SK-N-SH (cell line): ENCODE data around the gene ATP6V0A1. TPM values are rescaled to one million over a fixed set of nuclear protein-coding genes. Genes with fewer than 3 reads are reported as not detected.
A peak's percentile ranks its signal among the peaks of the same experiment; 100 is the strongest.
"Not testable (repeated sequence)": the region's sequence is repeated elsewhere in the genome, so short reads cannot be mapped to it uniquely, and the experiment has no call there.

Source experiments
- CTCF ChIA-PET: fragments of 300-600, 350-600 bp; formaldehyde crosslinking; extraction: SDS; loops from one replicate; lab custom pipeline; 2021; lab: Yijun Ruan, JAX
- POLR2A ChIA-PET: fragments of 350-600 bp; sonication (Branson Sonifier 250); formaldehyde crosslinking; extraction: SDS; loops from one replicate; lab custom pipeline; 2020; ENCODE audit warnings: antibody characterized with exemption, inconsistent platforms; lab: Yijun Ruan, JAX
- DNase-seq: peaks from one replicate; pipeline ENCODE4 v3.0.0; 2012
- H2AFZ ChIP-seq: fragments of 200-600 bp; sonication (generic); 2 replicates; pipeline ENCODE4 v1.8.1; 2016; ENCODE audit warnings: antibody characterized with exemption, mild to moderate bottlenecking, low read depth
- H3F3A ChIP-seq: fragments of 200-600 bp; sonication (generic); replicated peaks from 2 replicates; pipeline ENCODE3; 2016; ENCODE audit warnings: antibody characterized with exemption, mild to moderate bottlenecking; ENCODE audit not compliant: insufficient read depth
- H3K27ac ChIP-seq, 2 experiments: fragments of 200-500 bp in 1 of 2; fragments of 200-600 bp in 1 of 2; sonication (Bioruptor generic) in 1 of 2; sonication (generic), shearing (Covaris generic) in 1 of 2; 2 replicates each; pipeline versions ENCODE4 v1.5.1 to v1.6.1; 2014 to 2016; ENCODE audit warnings: low read depth in 2 of 2, inconsistent platforms in 1 of 2, low read length in 1 of 2, mild to moderate bottlenecking in 1 of 2, mixed read lengths in 1 of 2
- H3K27me3 ChIP-seq: fragments of 200-600 bp; sonication (generic), shearing (Covaris generic); 2 replicates; pipeline ENCODE4 v1.6.1; 2016; ENCODE audit warnings: mixed run types; ENCODE audit not compliant: insufficient read depth
- H3K36me3 ChIP-seq, 2 experiments: fragments of 200-500 bp in 1 of 2; fragments of 200-600 bp in 1 of 2; sonication (Bioruptor generic) in 1 of 2; sonication (generic) in 1 of 2; replicated peaks in 1 of 2; 2 replicates each; pipeline versions ENCODE3 to v1.5.1; 2014 to 2016; ENCODE audit warnings: low read length in 1 of 2, mild to moderate bottlenecking in 1 of 2; ENCODE audit not compliant: insufficient read depth in 2 of 2, control insufficient read depth in 1 of 2
- H3K4me1 ChIP-seq, 2 experiments: fragments of 200-500 bp in 1 of 2; fragments of 200-600 bp in 1 of 2; sonication (Bioruptor generic) in 1 of 2; sonication (generic), shearing (Covaris generic) in 1 of 2; 2 replicates each; pipeline versions ENCODE4 v1.5.1 to v1.6.1; 2014 to 2016; ENCODE audit warnings: low read depth in 1 of 2, low read length in 1 of 2, mixed run types in 1 of 2; ENCODE audit not compliant: insufficient read depth in 2 of 2, control insufficient read depth in 1 of 2
- H3K4me2 ChIP-seq: fragments of 200-600 bp; sonication (generic), shearing (Covaris generic); 2 replicates; pipeline ENCODE4 v1.6.1; 2017; ENCODE audit warnings: mixed run types
- H3K4me3 ChIP-seq, 2 experiments: fragments of 200-500 bp in 1 of 2; fragments of 200-600 bp in 1 of 2; sonication (Bioruptor generic) in 1 of 2; sonication (generic), shearing (Covaris generic) in 1 of 2; 2 replicates each; pipeline versions ENCODE4 v1.5.1 to v1.8.1; 2014 to 2016; ENCODE audit warnings: low read depth in 2 of 2, inconsistent platforms in 1 of 2, low read length in 1 of 2, mild to moderate bottlenecking in 1 of 2, mixed read lengths in 1 of 2, moderate library complexity in 1 of 2
- H3K79me2 ChIP-seq: fragments of 200-600 bp; sonication (generic); 2 replicates; pipeline ENCODE4 v1.8.1; 2017; ENCODE audit warnings: mild to moderate bottlenecking; ENCODE audit not compliant: insufficient read depth
- H3K9ac ChIP-seq: fragments of 200-600 bp; sonication (generic); 2 replicates; pipeline ENCODE4 v1.6.1; 2017; ENCODE audit warnings: mixed run types
- H3K9me2 ChIP-seq: fragments of 200-600 bp; sonication (generic); 2 replicates; pipeline ENCODE4 v1.6.1; 2017; ENCODE audit warnings: mixed run types
- H3K9me3 ChIP-seq: fragments of 200-600 bp; sonication (generic); 2 replicates; pipeline ENCODE4 v1.6.1; 2017; ENCODE audit warnings: mixed run types, mild to moderate bottlenecking, moderate library complexity
- H4K20me1 ChIP-seq: fragments of 200-600 bp; sonication (generic); 2 replicates; pipeline ENCODE4 v1.6.1; 2017; ENCODE audit warnings: mild to moderate bottlenecking, mixed run types; ENCODE audit not compliant: insufficient read depth
- ELF1 ChIP-seq: IDR thresholded peaks from 2 replicates; pipeline ENCODE4 v1.4.0; 2012
- EP300 ChIP-seq, 2 experiments: IDR thresholded peaks; 2 replicates each; pipeline versions ENCODE4 v1.4.0 to v1.6.1; 2012; ENCODE audit warnings: borderline replicate concordance in 1 of 2, low read depth in 1 of 2, low read length in 1 of 2
- JUND ChIP-seq: IDR thresholded peaks from 2 replicates; pipeline ENCODE4 v1.4.0; 2012
- MAX ChIP-seq: IDR thresholded peaks from 2 replicates; pipeline ENCODE4 v1.4.0; 2012; ENCODE audit warnings: low read depth
- NFIC ChIP-seq: IDR thresholded peaks from 2 replicates; pipeline ENCODE4 v1.4.0; 2012; ENCODE audit warnings: borderline replicate concordance
- RCOR1 ChIP-seq: fragments of 150-350 bp; IDR thresholded peaks from 2 replicates; pipeline ENCODE4 v1.6.1; 2017; ENCODE audit warnings: antibody characterized with exemption, low read length
- REST ChIP-seq: IDR thresholded peaks from 2 replicates; pipeline ENCODE4 v1.6.1; 2012; ENCODE audit warnings: mild to moderate bottlenecking, low read depth, low read length, moderate library complexity
- RXRA ChIP-seq: IDR thresholded peaks from 2 replicates; pipeline ENCODE4 v1.4.0; 2012; ENCODE audit warnings: low read depth, mild to moderate bottlenecking, borderline replicate concordance
- WGBS: methylation state at CpG from one replicate; pipeline ENCODE4 v1.1.6; 2017; ENCODE audit warnings: low lambda C conversion rate; 5-methylcytosine and 5-hydroxymethylcytosine counted together
- polyA plus RNA-seq, 3 experiments: library from polyadenylated mRNA; depleted of rRNA; stranded (reverse); fragments of >200 nt; gene quantifications; 2 replicates each; pipeline ENCODE4 v1.2.3, GENCODE V29; 2012
- TF ChIP-seq, protein P1 (sequence below): IDR thresholded peaks from 2 replicates; pipeline ENCODE4; 2012

ATP6V0A1 gene
- polyA plus RNA-seq, 1 of the 3 experiments (the other 2 are of a cell fraction) = 31.7 TPM

DNA sequence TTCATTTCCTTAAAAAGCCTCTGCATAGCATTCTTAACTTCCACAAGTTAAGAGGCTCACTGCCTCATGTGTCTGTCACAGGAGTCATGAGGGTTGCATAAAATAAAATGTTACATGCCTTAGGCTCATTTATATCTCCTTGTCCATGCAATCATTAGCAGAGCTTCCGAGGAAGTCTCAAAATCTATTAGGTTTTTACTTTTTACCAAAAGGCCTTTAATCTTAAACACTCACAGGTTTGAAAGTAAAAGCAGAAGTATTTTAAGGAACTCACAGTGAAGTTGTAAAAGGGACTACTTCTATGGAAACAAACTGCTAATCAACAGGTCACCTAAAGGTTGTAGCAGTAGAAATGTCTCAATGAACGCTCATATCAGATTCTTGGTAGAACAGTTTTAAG, 5.2 kb upstream of the ATP6V0A1 start:
- no peak for DNase-seq
- no peaks in the 10 kb centered on the region for H3K79me2 ChIP-seq
- H3K9me2 ChIP-seq = no peaks in the 10 kb centered on the region
- TF ChIP-seq ELF1 (no peak), RCOR1 (no peak), NFIC (no peak)
- TF ChIP-seq, all 33 proteins: peak for 0
- POLR2A ChIA-PET = no interaction called here
- Histone ChIP-seq H3K4me1 (peaks cover 0 to 8% of the 10 kb centered on the region in 2 experiments; a peak in 1 of 4 replicates), H2AFZ (0 out of 2 replicates have a peak overlapping the region, but pooled peaks have one; percentile 8), H3K9ac (no peak overlapping the region), H3K4me2 (no peak overlapping the region), H3K27me3 (no peaks in the 10 kb centered on the region), H3K9me3 (no peaks in the 10 kb centered on the region), H3K4me3 (no peak overlapping the region), H3K27ac (no peak overlapping the region), H3F3A (peaks cover 18% of the 10 kb centered on the region), H4K20me1 (no peaks in the 10 kb centered on the region), H3K36me3 (no peaks in the 10 kb centered on the region)
- 69% methylated on average over 2 of the region's 2 CpGs for WGBS
- CTCF ChIA-PET = no interaction called here

- H3K4me2 ChIP-seq, H3K4me3 ChIP-seq, H4K20me1 ChIP-seq, DNase-seq, H3K27me3 ChIP-seq, H3K36me3 ChIP-seq, H3K4me1 ChIP-seq, H3K79me2 ChIP-seq, H3K27ac ChIP-seq, H2AFZ ChIP-seq, H3K9me2 ChIP-seq, POLR2A ChIA-PET, H3K9ac ChIP-seq, CTCF ChIA-PET, H3K9me3 ChIP-seq: not testable (repeated sequence)
- H3F3A ChIP-seq = peaks cover 30% of the 10 kb centered on the region
- WGBS = 85% methylated on average over 6 of the region's 6 CpGs
Measured at GRCh38 chr17:42454987-42455386, 3.7 kb upstream of the ATP6V0A1 start.

- H3K27ac ChIP-seq = peak overlapping the region; percentile 6 to 43; a peak in 3 of 4 replicates
- H3K4me2 ChIP-seq = peak overlapping the region; percentile 47
- H3K9me2 ChIP-seq = no peaks in the 10 kb centered on the region
- no peaks in the 10 kb centered on the region for H3K27me3 ChIP-seq
- no peak overlapping the region for H3K9ac ChIP-seq
- ChIA-PET POLR2A (no interaction called here), CTCF (interaction anchor here (0.7 to 1.8 kb wide), 4 partner anchors 28 to 134 kb away, joined by 3 to 4 read pairs (median 3); no protein-coding TSS in a partner anchor)
- no peak for TF ChIP-seq MAX
- TF ChIP-seq JUND = no peak; the same call in 1 of the 2 replicates
- TF ChIP-seq, protein P1, sequence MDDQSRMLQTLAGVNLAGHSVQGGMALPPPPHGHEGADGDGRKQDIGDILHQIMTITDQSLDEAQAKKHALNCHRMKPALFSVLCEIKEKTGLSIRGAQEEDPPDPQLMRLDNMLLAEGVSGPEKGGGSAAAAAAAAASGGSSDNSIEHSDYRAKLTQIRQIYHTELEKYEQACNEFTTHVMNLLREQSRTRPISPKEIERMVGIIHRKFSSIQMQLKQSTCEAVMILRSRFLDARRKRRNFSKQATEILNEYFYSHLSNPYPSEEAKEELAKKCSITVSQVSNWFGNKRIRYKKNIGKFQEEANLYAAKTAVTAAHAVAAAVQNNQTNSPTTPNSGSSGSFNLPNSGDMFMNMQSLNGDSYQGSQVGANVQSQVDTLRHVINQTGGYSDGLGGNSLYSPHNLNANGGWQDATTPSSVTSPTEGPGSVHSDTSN = peak; percentile 54; the same call in 1 of the 2 replicates
- no peak for TF ChIP-seq EP300 (IDR thresholded peaks at IDR 0.05; ENCODE audit: borderline replicate concordance in 1 of 2, low read depth in 1 of 2, low read length in 1 of 2)
- no peak for TF ChIP-seq RXRA
- no peak for TF ChIP-seq REST
- TF ChIP-seq NFIC = no peak
- H4K20me1 ChIP-seq = peaks cover 5% of the 10 kb centered on the region; the same call in 1 of the 2 replicates
- no peak overlapping the region; a peak in 1 of 4 replicates for H3K4me3 ChIP-seq
- peaks cover 18% of the 10 kb centered on the region; the same call in 1 of the 2 replicates for H3K79me2 ChIP-seq
- H3K9me3 ChIP-seq = no peaks in the 10 kb centered on the region
- DNase-seq = no peak
- H3K36me3 ChIP-seq = peaks cover 0 to 5% of the 10 kb centered on the region in 2 experiments
- WGBS = 59% methylated on average over 5 of the region's 5 CpGs
- H3F3A ChIP-seq = peaks cover 37% of the 10 kb centered on the region
- peak overlapping the region; percentile 71 for H2AFZ ChIP-seq
- H3K4me1 ChIP-seq = peaks cover 6 to 8% of the 10 kb centered on the region in 2 experiments; a peak in 3 of 4 replicates
Measured at GRCh38 chr17:42456223-42457106, 2.2 kb upstream of the ATP6V0A1 start.
